Stimulated activated CD4-positive, alpha-beta T cell treated with anti-CD3 and anti-CD28 coated beads, Interleukin-12 subunit alpha, Interleukin-12 subunit beta, amount 100 ng/mL, for 48 hours (primary cell): ENCODE data around the gene DOCK2.

Experiments used
- DNase-seq, 3 donors: peaks; one replicate each; pipeline ENCODE4 v3.0.0-alpha.2; 2020; ENCODE audit warnings: low read depth in 2 of 3, low spot score in 1 of 3

Gene DOCK2

DNA sequence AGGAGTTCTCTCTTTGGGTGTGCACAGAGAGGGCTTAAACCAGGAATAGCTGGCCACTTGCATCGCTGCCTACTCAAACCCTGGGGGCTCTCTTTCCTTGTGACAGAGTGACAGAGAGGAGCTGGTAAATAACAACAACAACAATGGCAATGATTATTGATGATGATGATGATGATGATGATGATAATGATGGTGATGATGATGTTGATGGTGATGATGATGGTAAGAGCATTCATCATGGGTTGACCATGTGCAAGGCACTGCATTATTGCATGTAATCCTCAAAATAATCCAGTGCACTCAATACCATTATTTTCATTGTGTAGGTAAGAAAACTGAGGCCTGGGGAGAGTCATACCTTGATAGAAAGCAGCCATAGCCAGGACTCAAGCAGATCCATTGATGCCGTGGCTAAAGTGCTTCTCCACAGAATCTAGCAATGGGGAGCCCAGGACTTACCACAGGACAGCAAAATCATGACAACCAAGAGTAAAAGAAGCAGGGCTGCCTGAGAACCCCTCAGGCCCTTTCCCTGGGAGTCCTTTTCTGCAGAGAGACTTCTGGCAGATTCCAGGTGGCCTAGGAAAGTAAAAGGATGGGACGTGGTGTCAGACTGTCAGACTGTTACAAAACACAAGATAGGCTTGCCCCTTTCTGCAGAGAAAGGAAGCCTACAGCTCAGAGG is 473.5 kb downstream of the DOCK2 start:
- DNase-seq, result no peak

- no peak for DNase-seq
Observed at GRCh38 chr5:170111088-170111785, 474.2 kb downstream of the DOCK2 start.

- no peak for DNase-seq
Observed at GRCh38 chr5:170112876-170113521, 475.9 kb downstream of the DOCK2 start.

DNA sequence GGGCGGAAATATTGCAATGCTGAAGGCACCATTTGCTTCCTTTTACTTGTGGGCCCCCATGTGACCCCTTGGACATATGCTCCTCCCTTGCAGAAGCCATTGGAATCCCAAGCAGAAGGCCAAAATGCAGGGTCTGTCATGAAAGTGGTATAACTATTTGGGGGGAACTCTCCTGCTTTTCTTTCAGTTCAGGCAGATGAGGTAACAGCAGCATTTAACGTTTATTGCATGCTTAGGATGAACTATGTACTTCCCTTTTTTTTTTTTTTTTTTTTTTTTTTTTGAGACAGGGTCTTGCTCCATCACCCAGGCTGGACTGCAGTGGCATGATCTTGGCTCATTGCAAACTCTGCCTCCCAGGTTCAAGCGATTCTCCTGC is 476.4 kb downstream of the DOCK2 start:
- DNase-seq, result no peak

DNA sequence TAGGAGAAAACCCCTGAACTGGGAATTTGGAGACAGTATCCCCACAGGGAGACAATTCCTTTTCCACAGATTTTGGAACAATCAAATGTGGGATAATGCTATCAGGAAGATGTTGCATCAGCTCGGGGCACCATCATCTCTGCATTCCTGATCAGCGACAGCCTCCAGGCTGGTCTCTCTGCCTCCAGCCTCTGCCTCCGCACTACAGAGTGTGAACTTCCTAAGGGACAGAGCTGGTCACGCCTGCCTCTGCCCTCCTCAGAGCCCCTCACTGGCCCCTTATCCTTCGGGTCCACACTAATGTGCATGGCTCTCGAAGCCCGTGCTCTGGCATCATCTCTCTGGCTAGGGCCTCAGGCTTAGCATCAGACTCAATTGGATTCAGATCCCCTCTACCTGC is 477.2 kb downstream of the DOCK2 start:
- no peak for DNase-seq

DNA sequence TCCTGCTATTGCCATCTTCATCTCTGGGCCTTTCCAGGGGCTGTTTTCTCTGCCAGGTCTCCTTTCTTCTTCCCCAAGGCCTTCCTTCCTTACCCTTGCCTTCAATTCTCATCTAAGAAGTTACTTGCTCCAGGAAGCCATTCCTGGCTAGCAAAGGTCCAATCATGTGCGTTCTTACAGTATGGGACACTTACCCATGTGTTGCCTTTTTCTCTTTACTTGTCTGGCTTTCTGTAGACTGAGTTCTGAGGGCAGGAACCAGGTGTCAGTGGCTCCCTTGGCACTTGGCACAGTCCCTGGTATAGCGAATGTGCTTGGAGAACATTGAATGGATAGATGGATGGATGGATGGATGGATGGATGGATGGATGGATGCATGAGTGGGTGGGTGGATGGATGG is 478.9 kb downstream of the DOCK2 start:
- DNase-seq, result no peak

- DNase-seq, result no peak
Observed at GRCh38 chr5:170117736-170118135, 480.7 kb downstream of the DOCK2 start.

GRCh38 chr5:170120576-170120975 is 483.5 kb downstream of the DOCK2 start:
- no peak for DNase-seq

DNA sequence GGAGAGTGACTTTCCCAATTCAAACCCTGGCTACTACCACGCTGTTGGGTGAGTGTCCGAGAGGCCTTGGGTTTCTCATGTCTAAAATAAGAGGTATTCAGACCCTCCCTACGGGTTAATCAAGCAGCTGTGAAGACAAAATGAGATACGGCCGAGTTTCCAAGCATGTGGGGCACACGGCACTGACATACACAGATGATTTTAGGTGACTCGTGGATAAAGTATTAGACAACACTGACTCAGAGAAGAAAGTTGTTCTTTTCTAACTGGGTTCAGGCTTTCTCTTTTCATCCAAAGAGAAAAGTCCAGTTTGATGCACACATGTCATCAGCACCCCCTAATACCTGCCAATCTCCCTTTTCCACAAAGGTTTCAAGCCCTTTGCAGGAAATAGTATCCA is 484.2 kb downstream of the DOCK2 start:
- DNase-seq, result no peak

DNA sequence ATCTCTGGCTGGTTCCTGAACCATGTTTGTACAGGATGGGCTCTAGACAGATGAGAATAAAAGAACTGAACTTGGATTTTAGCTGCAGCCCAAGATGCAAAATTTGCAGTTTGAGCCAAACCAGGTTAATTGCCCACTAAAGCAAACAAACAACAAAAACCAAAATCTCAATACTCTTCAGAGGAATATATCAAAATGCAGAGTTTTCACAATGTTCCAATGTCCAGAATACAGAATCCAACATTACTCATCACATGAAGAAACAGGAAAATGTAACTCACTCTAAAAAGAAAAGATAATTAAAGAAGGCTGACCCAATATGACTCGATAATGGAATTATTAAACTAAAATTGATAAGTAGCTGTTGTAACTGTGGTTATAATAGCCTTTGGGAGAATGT is 489.0 kb downstream of the DOCK2 start:
- no peak for DNase-seq

GRCh38 chr5:170126626-170127025 is 489.6 kb downstream of the DOCK2 start:
- no peak for DNase-seq

- no peak for DNase-seq
Observed at GRCh38 chr5:170131235-170131634, 494.2 kb downstream of the DOCK2 start.

GRCh38 chr5:170132269-170132975 is 495.3 kb downstream of the DOCK2 start:
- DNase-seq, result no peak
